ENCODE results near the gene GALNT17. TPM values are rescaled to one million over a fixed set of nuclear protein-coding genes. Genes with fewer than 3 reads are reported as not detected.
A peak's percentile ranks its signal among the peaks of the same experiment; 100 is the strongest.
"Not testable (repeated sequence)": the region's sequence is repeated elsewhere in the genome, so short reads cannot be mapped to it uniquely, and the experiment has no call there.

Gene GALNT17
- polyA plus RNA-seq, 3 donors: 3.3 to 5.7 (median 4.0) TPM

- no peak for DNase-seq (ENCODE audit: extremely low read depth in 1 of 11, low read depth in 9 of 11, low spot score in 4 of 11)
These were observed 415.5 kb downstream of the GALNT17 start for GRCh38 chr7:71547426-71547825.

- DNase-seq (ENCODE audit: extremely low read depth in 1 of 11, low read depth in 9 of 11, low spot score in 4 of 11): no peak
These were observed 416.8 kb downstream of the GALNT17 start for GRCh38 chr7:71548746-71549145.

- DNase-seq (ENCODE audit: extremely low read depth in 1 of 11, low read depth in 9 of 11, low spot score in 4 of 11): no peak
These were observed 421.4 kb downstream of the GALNT17 start for GRCh38 chr7:71553306-71553705.

- no peak for DNase-seq (ENCODE audit: extremely low read depth in 1 of 11, low read depth in 9 of 11, low spot score in 4 of 11)
These were observed 423.8 kb downstream of the GALNT17 start for GRCh38 chr7:71555758-71556157.

- no peak for DNase-seq (ENCODE audit: extremely low read depth in 1 of 11, low read depth in 9 of 11, low spot score in 4 of 11)
These were observed 427.1 kb downstream of the GALNT17 start for GRCh38 chr7:71558806-71559613.

- no peak for DNase-seq (ENCODE audit: extremely low read depth in 1 of 11, low read depth in 9 of 11, low spot score in 4 of 11)
These were observed 428.5 kb downstream of the GALNT17 start for GRCh38 chr7:71560354-71560995.

GRCh38 chr7:71563276-71563675, 431.3 kb downstream of the GALNT17 start:
- DNase-seq (ENCODE audit: extremely low read depth in 1 of 11, low read depth in 9 of 11, low spot score in 4 of 11): no peak

- no peak for DNase-seq (ENCODE audit: extremely low read depth in 1 of 11, low read depth in 9 of 11, low spot score in 4 of 11)
These were observed 434.4 kb downstream of the GALNT17 start for GRCh38 chr7:71566376-71566775.

GRCh38 chr7:71566991-71567390, 435.0 kb downstream of the GALNT17 start:
- no peak for DNase-seq (ENCODE audit: extremely low read depth in 1 of 11, low read depth in 9 of 11, low spot score in 4 of 11)

GRCh38 chr7:71574153-71574860, 442.4 kb downstream of the GALNT17 start:
- no peak for DNase-seq (ENCODE audit: extremely low read depth in 1 of 11, low read depth in 9 of 11, low spot score in 4 of 11)

GRCh38 chr7:71580027-71580426, 448.1 kb downstream of the GALNT17 start:
- DNase-seq (ENCODE audit: extremely low read depth in 1 of 11, low read depth in 9 of 11, low spot score in 4 of 11): no peak

GRCh38 chr7:71584256-71584655, 452.3 kb downstream of the GALNT17 start:
- no peak for DNase-seq (ENCODE audit: extremely low read depth in 1 of 11, low read depth in 9 of 11, low spot score in 4 of 11)

- no peak for DNase-seq (ENCODE audit: extremely low read depth in 1 of 11, low read depth in 9 of 11, low spot score in 4 of 11)
These were observed 459.9 kb downstream of the GALNT17 start for GRCh38 chr7:71591876-71592275.

GRCh38 chr7:71592388-71592787, 460.4 kb downstream of the GALNT17 start:
- not testable (repeated sequence) for DNase-seq (ENCODE audit: extremely low read depth in 1 of 11, low read depth in 9 of 11, low spot score in 4 of 11)

- no peak for DNase-seq (ENCODE audit: extremely low read depth in 1 of 11, low read depth in 9 of 11, low spot score in 4 of 11)
These were observed 462.8 kb downstream of the GALNT17 start for GRCh38 chr7:71594736-71595135.

- DNase-seq (ENCODE audit: extremely low read depth in 1 of 11, low read depth in 9 of 11, low spot score in 4 of 11): no peak
These were observed 463.2 kb downstream of the GALNT17 start for GRCh38 chr7:71595176-71595575.

GRCh38 chr7:71598553-71598952, 466.6 kb downstream of the GALNT17 start:
- no peak for DNase-seq (ENCODE audit: extremely low read depth in 1 of 11, low read depth in 9 of 11, low spot score in 4 of 11)

- DNase-seq (ENCODE audit: extremely low read depth in 1 of 11, low read depth in 9 of 11, low spot score in 4 of 11): peak in 10 of 11 donors; percentile 20 to 61 (median 32)
These were observed 469.9 kb downstream of the GALNT17 start for GRCh38 chr7:71601851-71602250.

GRCh38 chr7:71604818-71605414, 473.0 kb downstream of the GALNT17 start:
- no peak for DNase-seq (ENCODE audit: extremely low read depth in 1 of 11, low read depth in 9 of 11, low spot score in 4 of 11)

- DNase-seq (ENCODE audit: extremely low read depth in 1 of 11, low read depth in 9 of 11, low spot score in 4 of 11): no peak
These were observed 480.0 kb downstream of the GALNT17 start for GRCh38 chr7:71611986-71612385.
